Skeletal muscle satellite cell (primary cell): Measurements from ENCODE around the gene ADGRA1.

Experiments
- H3K27me3 ChIP-seq: 2 replicates; pipeline ENCODE4 v1.7.0; 2013; ENCODE audit warnings: low read length; ENCODE audit not compliant: control insufficient read depth, insufficient read depth
- H3K36me3 ChIP-seq: 2 replicates; pipeline ENCODE4 v1.7.0; 2013; ENCODE audit warnings: mild to moderate bottlenecking, control low read depth, low read length; ENCODE audit not compliant: insufficient read depth
- H3K4me1 ChIP-seq: 2 replicates; pipeline ENCODE4 v1.7.0; 2013; ENCODE audit warnings: low read length; ENCODE audit not compliant: control insufficient read depth, insufficient read depth
- H3K4me2 ChIP-seq: 2 replicates; pipeline ENCODE4 v1.7.0; 2013; ENCODE audit warnings: mild to moderate bottlenecking, low read length
- H3K4me3 ChIP-seq: 2 replicates; pipeline ENCODE4 v1.7.0; 2013; ENCODE audit warnings: low read length
- H3K9ac ChIP-seq: 2 replicates; pipeline ENCODE4 v1.7.0; 2013; ENCODE audit warnings: mild to moderate bottlenecking, low read depth, low read length, moderate library complexity
- H3K9me3 ChIP-seq: replicated peaks from 2 replicates; pipeline ENCODE4 v1.7.0; 2013; ENCODE audit warnings: mild to moderate bottlenecking, control low read depth, low read length

The ADGRA1 gene

GRCh38 chr10:133068111-133069032 is 19.4 kb upstream of the ADGRA1 start:
- no peaks in the 10 kb centered on the region for H3K36me3 ChIP-seq
- no peaks in the 10 kb centered on the region for H3K4me1 ChIP-seq
- peaks cover 16% of the 10 kb centered on the region for H3K27me3 ChIP-seq
- H3K9me3 ChIP-seq = no peaks in the 10 kb centered on the region
- no peak overlapping the region for H3K4me3 ChIP-seq
- H3K4me2 ChIP-seq = no peak overlapping the region
- no peak overlapping the region for H3K9ac ChIP-seq

GRCh38 chr10:133069033-133069525 is 18.6 kb upstream of the ADGRA1 start:
- Histone ChIP-seq H3K4me3 (no peak overlapping the region), H3K27me3 (peaks cover 16% of the 10 kb centered on the region), H3K9me3 (no peaks in the 10 kb centered on the region), H3K36me3 (no peaks in the 10 kb centered on the region), H3K4me2 (no peak overlapping the region), H3K9ac (no peak overlapping the region), H3K4me1 (no peaks in the 10 kb centered on the region)

GRCh38 chr10:133070405-133070804 is 17.3 kb upstream of the ADGRA1 start:
- Histone ChIP-seq H3K9me3 (no peaks in the 10 kb centered on the region), H3K36me3 (no peaks in the 10 kb centered on the region), H3K4me1 (no peaks in the 10 kb centered on the region), H3K9ac (no peak overlapping the region), H3K4me2 (no peak overlapping the region), H3K4me3 (no peak overlapping the region), H3K27me3 (peaks cover 16% of the 10 kb centered on the region)

- H3K27me3 ChIP-seq = peaks cover 16% of the 10 kb centered on the region
- no peak overlapping the region for H3K9ac ChIP-seq
- H3K4me2 ChIP-seq = no peak overlapping the region
- H3K9me3 ChIP-seq = no peaks in the 10 kb centered on the region
- no peak overlapping the region for H3K4me3 ChIP-seq
- no peaks in the 10 kb centered on the region for H3K4me1 ChIP-seq
- H3K36me3 ChIP-seq = no peaks in the 10 kb centered on the region
Measured at GRCh38 chr10:133070810-133071209, 16.9 kb upstream of the ADGRA1 start.

- Histone ChIP-seq H3K4me2 (no peak overlapping the region), H3K4me3 (no peak overlapping the region), H3K9ac (no peak overlapping the region), H3K36me3 (no peaks in the 10 kb centered on the region), H3K9me3 (no peaks in the 10 kb centered on the region), H3K4me1 (no peaks in the 10 kb centered on the region), H3K27me3 (peaks cover 16% of the 10 kb centered on the region)
Measured at GRCh38 chr10:133071733-133072132, 16.0 kb upstream of the ADGRA1 start.

- H3K4me3 ChIP-seq = no peak overlapping the region
- H3K9me3 ChIP-seq = no peaks in the 10 kb centered on the region
- H3K9ac ChIP-seq = no peak overlapping the region
- no peaks in the 10 kb centered on the region for H3K36me3 ChIP-seq
- no peak overlapping the region for H3K4me2 ChIP-seq
- no peaks in the 10 kb centered on the region for H3K4me1 ChIP-seq
- peaks cover 16% of the 10 kb centered on the region for H3K27me3 ChIP-seq
Measured at GRCh38 chr10:133072196-133072595, 15.5 kb upstream of the ADGRA1 start.

- no peak overlapping the region for H3K4me2 ChIP-seq
- H3K9ac ChIP-seq = no peak overlapping the region
- H3K4me1 ChIP-seq = no peaks in the 10 kb centered on the region
- no peaks in the 10 kb centered on the region for H3K9me3 ChIP-seq
- no peaks in the 10 kb centered on the region for H3K36me3 ChIP-seq
- H3K27me3 ChIP-seq = peaks cover 16% of the 10 kb centered on the region
- no peak overlapping the region for H3K4me3 ChIP-seq
Measured at GRCh38 chr10:133072720-133073390, 14.9 kb upstream of the ADGRA1 start.

GRCh38 chr10:133075346-133076137 is 12.2 kb upstream of the ADGRA1 start:
- Histone ChIP-seq H3K4me2 (no peak overlapping the region), H3K36me3 (no peaks in the 10 kb centered on the region), H3K4me3 (no peak overlapping the region), H3K4me1 (no peaks in the 10 kb centered on the region), H3K9ac (no peak overlapping the region), H3K27me3 (peaks cover 9% of the 10 kb centered on the region), H3K9me3 (no peaks in the 10 kb centered on the region)

- H3K36me3 ChIP-seq = no peaks in the 10 kb centered on the region
- no peaks in the 10 kb centered on the region for H3K9me3 ChIP-seq
- H3K4me3 ChIP-seq = no peak overlapping the region
- peaks cover 17% of the 10 kb centered on the region for H3K27me3 ChIP-seq
- no peaks in the 10 kb centered on the region for H3K4me1 ChIP-seq
- H3K9ac ChIP-seq = no peak overlapping the region
- H3K4me2 ChIP-seq = no peak overlapping the region
Measured at GRCh38 chr10:133076274-133077038, 11.3 kb upstream of the ADGRA1 start.

GRCh38 chr10:133079836-133080682 is 7.7 kb upstream of the ADGRA1 start:
- Histone ChIP-seq H3K36me3 (no peaks in the 10 kb centered on the region), H3K9ac (no peak overlapping the region), H3K4me1 (no peaks in the 10 kb centered on the region), H3K27me3 (peaks cover 16% of the 10 kb centered on the region), H3K9me3 (no peaks in the 10 kb centered on the region), H3K4me3 (no peak overlapping the region), H3K4me2 (no peak overlapping the region)
